ENCODE measurements around the gene DENND2A.
"Not testable (repeated sequence)": the region's sequence is repeated elsewhere in the genome, so short reads cannot be mapped to it uniquely, and the experiment has no call there.

DENND2A gene

GRCh38 chr7:140673774-140674155 lies 33.2 kb upstream of the DENND2A start:
- no peak for DNase-seq (ENCODE audit: low read depth in 2 of 2)

- peak; percentile 27 to 29 for DNase-seq (ENCODE audit: low read depth in 2 of 2)
Measured at GRCh38 chr7:140673063-140673773, 32.6 kb upstream of the DENND2A start.

- DNase-seq (ENCODE audit: low read depth in 2 of 2) = peak; percentile 49 to 55
Measured at GRCh38 chr7:140672382-140673062, 31.9 kb upstream of the DENND2A start, which contains the start of gene ADCK2. Gene ADCK2 (plus strand): TSS chr7:140672945. CDS start chr7:140673331, 386 bp downstream.

GRCh38 chr7:140671966-140672365 lies 31.4 kb upstream of the DENND2A start:
- no peak for DNase-seq (ENCODE audit: low read depth in 2 of 2)

- DNase-seq (ENCODE audit: low read depth in 2 of 2) = no peak
Measured at GRCh38 chr7:140670343-140670935, 29.8 kb upstream of the DENND2A start.

- not testable (repeated sequence) for DNase-seq (ENCODE audit: low read depth in 2 of 2)
Measured at GRCh38 chr7:140669862-140670261, 29.2 kb upstream of the DENND2A start.

- DNase-seq (ENCODE audit: low read depth in 2 of 2) = no peak
Measured at GRCh38 chr7:140669352-140669751, 28.7 kb upstream of the DENND2A start.

GRCh38 chr7:140668641-140669040 lies 28.0 kb upstream of the DENND2A start:
- DNase-seq (ENCODE audit: low read depth in 2 of 2) = no peak

GRCh38 chr7:140667476-140667875 lies 26.9 kb upstream of the DENND2A start:
- DNase-seq (ENCODE audit: low read depth in 2 of 2) = no peak

GRCh38 chr7:140662938-140663337 lies 22.3 kb upstream of the DENND2A start:
- DNase-seq (ENCODE audit: low read depth in 2 of 2) = not testable (repeated sequence)

- no peak for DNase-seq (ENCODE audit: low read depth in 2 of 2)
Measured at GRCh38 chr7:140661124-140661523, 20.5 kb upstream of the DENND2A start.

- DNase-seq (ENCODE audit: low read depth in 2 of 2) = no peak
Measured at GRCh38 chr7:140659856-140660255, 19.2 kb upstream of the DENND2A start.

- DNase-seq (ENCODE audit: low read depth in 2 of 2) = no peak
Measured at GRCh38 chr7:140657891-140658290, 17.3 kb upstream of the DENND2A start.

GRCh38 chr7:140656548-140657515 lies 16.2 kb upstream of the DENND2A start:
- DNase-seq (ENCODE audit: low read depth in 2 of 2) = peak in 1 of 2 donors; percentile 13

- no peak for DNase-seq (ENCODE audit: low read depth in 2 of 2)
Measured at GRCh38 chr7:140655511-140656408, 15.1 kb upstream of the DENND2A start.

- DNase-seq (ENCODE audit: low read depth in 2 of 2) = no peak
Measured at GRCh38 chr7:140654661-140655060, 14.0 kb upstream of the DENND2A start.

- DNase-seq (ENCODE audit: low read depth in 2 of 2) = no peak
Measured at GRCh38 chr7:140654109-140654387, 13.4 kb upstream of the DENND2A start.

GRCh38 chr7:140653319-140654108 lies 12.9 kb upstream of the DENND2A start:
- no peak for DNase-seq (ENCODE audit: low read depth in 2 of 2)

- no peak for DNase-seq (ENCODE audit: low read depth in 2 of 2)
Measured at GRCh38 chr7:140650367-140650766, 9.8 kb upstream of the DENND2A start.

- DNase-seq (ENCODE audit: low read depth in 2 of 2) = no peak
Measured at GRCh38 chr7:140649556-140650205, 9.1 kb upstream of the DENND2A start.

All from stimulated activated CD8-positive, alpha-beta memory T cell treated with anti-CD3 and anti-CD28 coated beads, Interleukin-2, amount 100 ng/mL, for 48 hours (primary cell).